ENCODE data around the gene CACNA1D.

CACNA1D gene

DNA sequence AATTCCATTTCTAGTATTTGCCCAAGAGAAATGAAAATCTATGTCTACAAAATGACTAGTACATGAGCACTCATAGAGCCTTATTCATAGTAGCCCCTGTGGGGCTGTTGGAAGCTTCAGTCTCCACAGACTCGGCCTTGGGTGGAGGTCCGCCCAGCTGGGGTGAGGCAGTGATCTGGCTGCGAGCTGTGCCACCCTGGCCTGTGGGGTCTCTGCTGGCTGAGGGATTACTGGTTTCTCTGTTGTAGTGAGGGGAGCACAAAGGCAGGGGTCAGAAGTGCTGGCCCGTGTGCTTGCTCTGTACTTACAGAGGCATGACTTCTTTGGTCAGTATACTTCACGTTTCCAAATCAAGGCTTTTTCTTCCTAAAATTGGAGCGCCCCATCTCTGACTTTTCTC, 193.7 kb downstream of the CACNA1D start:
- TF ChIP-seq, protein P1, sequence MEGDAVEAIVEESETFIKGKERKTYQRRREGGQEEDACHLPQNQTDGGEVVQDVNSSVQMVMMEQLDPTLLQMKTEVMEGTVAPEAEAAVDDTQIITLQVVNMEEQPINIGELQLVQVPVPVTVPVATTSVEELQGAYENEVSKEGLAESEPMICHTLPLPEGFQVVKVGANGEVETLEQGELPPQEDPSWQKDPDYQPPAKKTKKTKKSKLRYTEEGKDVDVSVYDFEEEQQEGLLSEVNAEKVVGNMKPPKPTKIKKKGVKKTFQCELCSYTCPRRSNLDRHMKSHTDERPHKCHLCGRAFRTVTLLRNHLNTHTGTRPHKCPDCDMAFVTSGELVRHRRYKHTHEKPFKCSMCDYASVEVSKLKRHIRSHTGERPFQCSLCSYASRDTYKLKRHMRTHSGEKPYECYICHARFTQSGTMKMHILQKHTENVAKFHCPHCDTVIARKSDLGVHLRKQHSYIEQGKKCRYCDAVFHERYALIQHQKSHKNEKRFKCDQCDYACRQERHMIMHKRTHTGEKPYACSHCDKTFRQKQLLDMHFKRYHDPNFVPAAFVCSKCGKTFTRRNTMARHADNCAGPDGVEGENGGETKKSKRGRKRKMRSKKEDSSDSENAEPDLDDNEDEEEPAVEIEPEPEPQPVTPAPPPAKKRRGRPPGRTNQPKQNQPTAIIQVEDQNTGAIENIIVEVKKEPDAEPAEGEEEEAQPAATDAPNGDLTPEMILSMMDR (IDR thresholded peaks at IDR 0.05): no peak
- DNase-seq (ENCODE audit: low spot score): no peak
- H3K4me3 ChIP-seq: no peak overlapping the region
- no peak overlapping the region for H3K27ac ChIP-seq

DNA sequence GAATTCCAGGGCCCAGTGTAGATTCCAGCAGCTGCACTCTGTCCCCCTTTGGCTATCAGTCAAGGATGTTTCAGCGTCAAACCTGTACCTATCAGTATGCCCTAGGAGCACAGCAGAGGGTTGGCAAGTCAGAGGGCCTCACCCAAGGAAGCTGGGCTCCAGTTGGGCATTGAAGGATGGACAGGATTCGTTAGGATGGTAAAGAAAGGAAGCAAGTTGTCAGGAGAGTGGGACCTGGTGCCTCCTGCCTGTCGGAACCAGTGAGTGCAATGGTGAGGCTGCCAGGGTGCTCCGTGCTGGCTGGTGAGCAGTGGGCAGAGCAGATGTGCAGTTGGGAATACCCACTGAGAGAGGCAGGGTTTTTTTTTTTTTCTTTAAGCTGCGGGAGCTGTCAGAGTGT, 194.6 kb downstream of the CACNA1D start:
- no peak overlapping the region for H3K4me3 ChIP-seq
- H3K27ac ChIP-seq: no peak overlapping the region
- DNase-seq (ENCODE audit: low spot score): no peak
- TF ChIP-seq, protein P1 (IDR thresholded peaks at IDR 0.05): no peak

DNA sequence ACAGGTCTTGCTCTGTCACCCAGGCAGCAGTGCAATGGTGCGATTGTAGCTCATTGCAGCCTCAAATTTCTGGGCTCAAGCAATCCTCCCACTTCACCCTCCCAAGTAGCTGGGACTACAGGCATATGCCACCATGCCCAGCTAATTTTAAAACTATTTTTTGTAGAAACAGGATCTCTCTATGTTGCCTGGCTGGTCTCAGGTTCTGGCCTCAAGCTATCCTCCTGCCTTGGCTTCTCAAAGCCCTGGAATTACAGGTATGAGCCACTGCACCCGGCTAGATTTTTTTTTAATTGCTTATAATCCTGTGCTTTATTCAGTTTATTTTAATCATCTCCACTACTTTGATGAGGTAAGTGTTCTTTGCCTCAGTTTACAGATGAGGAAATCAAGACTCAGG, 195.3 kb downstream of the CACNA1D start:
- no peak for DNase-seq (ENCODE audit: low spot score)
- no peak overlapping the region for H3K4me3 ChIP-seq
- TF ChIP-seq, protein P1 (IDR thresholded peaks at IDR 0.05): no peak
- H3K27ac ChIP-seq: no peak overlapping the region

DNA sequence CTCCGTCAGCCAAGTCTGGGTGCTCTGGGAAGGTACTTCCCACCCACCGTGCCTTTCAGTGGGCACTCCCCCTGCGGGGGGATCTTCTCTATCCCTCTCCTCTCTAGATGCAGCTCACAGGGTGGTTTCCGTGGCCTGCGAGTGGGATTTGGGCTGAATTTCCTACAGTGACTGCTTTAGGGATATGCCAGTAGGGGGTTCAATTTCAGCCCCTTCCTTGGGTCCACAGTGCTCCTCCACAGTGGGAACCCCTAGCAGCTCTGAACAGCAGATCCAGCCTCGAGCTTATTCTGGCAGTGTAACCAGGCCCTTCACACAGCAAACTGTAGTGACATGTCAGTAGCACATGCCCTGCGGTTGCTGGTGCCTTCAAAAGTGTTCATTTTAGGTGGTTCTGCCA, 196.1 kb downstream of the CACNA1D start:
- no peak overlapping the region for H3K4me3 ChIP-seq
- DNase-seq (ENCODE audit: low spot score): no peak
- H3K27ac ChIP-seq: no peak overlapping the region
- TF ChIP-seq, protein P1 (IDR thresholded peaks at IDR 0.05): no peak

DNA sequence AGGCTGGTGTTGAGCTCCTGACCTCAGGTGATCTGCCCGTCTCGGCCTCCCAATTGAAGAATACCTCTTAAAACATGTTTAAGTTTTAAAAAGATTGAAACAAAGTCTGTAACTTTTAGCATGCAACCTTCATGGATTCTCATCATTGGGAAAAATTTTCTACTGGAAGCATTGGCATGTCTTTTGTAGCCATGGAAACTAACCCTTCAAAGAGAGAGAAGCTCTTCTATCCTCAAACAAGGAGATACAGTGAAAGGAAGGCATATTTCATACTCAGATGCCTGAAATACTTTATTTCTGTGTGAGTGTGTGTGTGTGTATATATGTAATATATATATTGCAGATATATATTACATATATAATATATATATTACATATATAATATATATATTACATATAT, 196.9 kb downstream of the CACNA1D start:
- TF ChIP-seq, protein P1 (IDR thresholded peaks at IDR 0.05): no peak
- Histone ChIP-seq H3K4me3 (no peak overlapping the region), H3K27ac (no peak overlapping the region)
- DNase-seq (ENCODE audit: low spot score): no peak

DNA sequence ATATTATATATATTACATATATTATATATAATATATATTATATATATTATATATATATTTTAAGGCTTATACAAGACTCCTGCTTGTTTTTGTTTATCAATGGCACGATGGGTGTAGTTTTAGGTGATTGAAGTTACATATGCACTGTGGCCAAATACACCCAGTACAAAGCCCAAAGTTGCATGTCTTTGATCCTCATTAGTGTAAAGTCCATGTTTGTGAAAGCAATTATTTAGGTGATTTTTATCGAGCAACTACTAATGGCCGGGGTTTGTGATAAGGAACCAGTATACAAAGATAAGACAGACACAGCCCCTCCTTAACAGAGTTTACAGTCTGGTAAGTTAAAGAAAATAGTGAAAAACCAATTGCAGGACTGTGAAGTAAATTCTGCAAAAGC, 197.5 kb downstream of the CACNA1D start:
- TF ChIP-seq, protein P1 (IDR thresholded peaks at IDR 0.05): no peak
- no peak for DNase-seq (ENCODE audit: low spot score)
- no peak overlapping the region for H3K27ac ChIP-seq
- H3K4me3 ChIP-seq: no peak overlapping the region

DNA sequence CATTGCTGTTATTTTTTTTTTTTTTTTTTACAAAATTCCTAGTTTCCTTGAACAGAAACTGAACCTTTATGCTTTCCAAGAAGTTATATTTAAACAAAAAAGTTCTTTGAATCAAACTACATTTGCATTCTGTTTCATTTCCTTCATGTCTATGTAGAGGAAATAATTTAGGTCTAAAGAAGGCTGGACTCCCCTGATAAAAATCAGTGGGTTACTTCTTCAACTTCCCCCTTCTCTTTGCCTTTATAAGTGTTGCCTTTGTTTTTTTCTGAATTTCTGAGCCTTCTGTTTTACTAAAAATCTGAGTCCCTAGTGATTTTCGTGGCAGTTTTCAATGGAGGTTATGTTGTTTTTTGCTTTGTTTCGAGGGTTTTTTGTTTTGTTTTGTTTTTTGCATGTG, 199.0 kb downstream of the CACNA1D start:
- no peak for DNase-seq (ENCODE audit: low spot score)
- TF ChIP-seq, protein P1 (IDR thresholded peaks at IDR 0.05): no peak
- Histone ChIP-seq H3K4me3 (no peak overlapping the region), H3K27ac (no peak overlapping the region)

Measured in coronary artery (tissue), 2 donors.